ENCODE data around the gene RPL13. TPM values are rescaled to one million over a fixed set of nuclear protein-coding genes. Genes with fewer than 3 reads are reported as not detected.

The RPL13 gene
- total RNA-seq, 2 experiments from 2014 or later: 4,971 to 5,051 TPM

- no peak for ATAC-seq (ENCODE audit: poor library complexity)
- H3K4me1 ChIP-seq (ENCODE audit: insufficient read depth, low read length): no peaks in the 10 kb centered on the region
- peaks cover 79% of the 10 kb centered on the region for H3K36me3 Mint-ChIP-seq (ENCODE audit: low read depth)
- no peak for TF ChIP-seq CTCF (IDR thresholded peaks at IDR 0.05)
- CTCF ChIA-PET: no interaction called here
- H3K27me3 ChIP-seq (ENCODE audit: control insufficient read depth in 1 of 2, insufficient read depth in 2 of 2, low read length in 2 of 2): no peaks in the 10 kb centered on the region
- no peaks in the 10 kb centered on the region for H3K9me3 ChIP-seq (ENCODE audit: control insufficient read depth in 1 of 2, insufficient read depth in 1 of 2, low read length in 2 of 2)
- no peaks in the 10 kb centered on the region for H3K27me3 Mint-ChIP-seq
- H3K27ac Mint-ChIP-seq: no peak overlapping the region
- H3K4me1 Mint-ChIP-seq (ENCODE audit: low read depth): no peaks in the 10 kb centered on the region
- no peak for DNase-seq
- no peak overlapping the region for H3K27ac ChIP-seq (ENCODE audit: low read depth in 1 of 2, low read length in 2 of 2)
- no peaks in the 10 kb centered on the region for H3K9me3 Mint-ChIP-seq
- intact Hi-C loops (cut with DNase I, micrococcal nuclease): no loop called here
- POLR2A ChIA-PET: no interaction called here
- H3K4me3 Mint-ChIP-seq: no peak overlapping the region
- no peak overlapping the region for H3K4me3 ChIP-seq (ENCODE audit: low read length)
- peaks cover 78% of the 10 kb centered on the region for H3K36me3 ChIP-seq (ENCODE audit: insufficient read depth, low read length)
Observed at GRCh38 chr16:89523680-89524344, 36.7 kb upstream of the RPL13 start.

- no peak overlapping the region for H3K27ac Mint-ChIP-seq
- Histone ChIP-seq H3K27me3 (ENCODE audit: control insufficient read depth in 1 of 2, insufficient read depth in 2 of 2, low read length in 2 of 2) (no peaks in the 10 kb centered on the region), H3K9me3 (ENCODE audit: control insufficient read depth in 1 of 2, insufficient read depth in 1 of 2, low read length in 2 of 2) (no peaks in the 10 kb centered on the region), H3K4me1 (ENCODE audit: insufficient read depth, low read length) (no peaks in the 10 kb centered on the region), H3K4me3 (ENCODE audit: low read length) (no peak overlapping the region), H3K36me3 (ENCODE audit: insufficient read depth, low read length) (peaks cover 76% of the 10 kb centered on the region), H3K27ac (ENCODE audit: low read depth in 1 of 2, low read length in 2 of 2) (no peak overlapping the region)
- intact Hi-C loops (cut with DNase I, micrococcal nuclease): no loop called here
- CTCF ChIA-PET: no interaction called here
- TF ChIP-seq CTCF (IDR thresholded peaks at IDR 0.05): no peak
- H3K27me3 Mint-ChIP-seq: no peaks in the 10 kb centered on the region
- no peak overlapping the region for H3K4me3 Mint-ChIP-seq
- peaks cover 80% of the 10 kb centered on the region for H3K36me3 Mint-ChIP-seq (ENCODE audit: low read depth)
- H3K4me1 Mint-ChIP-seq (ENCODE audit: low read depth): no peaks in the 10 kb centered on the region
- DNase-seq (no peak), ATAC-seq (ENCODE audit: poor library complexity) (no peak)
- POLR2A ChIA-PET: interaction anchor here (0.5 to 1.0 kb wide), 2 partner anchors 37 to 211 kb away, joined by 3 read pairs; no protein-coding TSS in a partner anchor
- no peaks in the 10 kb centered on the region for H3K9me3 Mint-ChIP-seq
Observed at GRCh38 chr16:89525146-89525913, 35.2 kb upstream of the RPL13 start.

- H3K27me3 Mint-ChIP-seq: no peaks in the 10 kb centered on the region
- DNase-seq (no peak), ATAC-seq (ENCODE audit: poor library complexity) (no peak)
- no peaks in the 10 kb centered on the region for H3K9me3 Mint-ChIP-seq
- no peak for TF ChIP-seq CTCF (IDR thresholded peaks at IDR 0.05)
- H3K36me3 ChIP-seq (ENCODE audit: insufficient read depth, low read length): peaks cover 65% of the 10 kb centered on the region
- ChIA-PET CTCF (interaction anchor here (0.7 kb wide), 1 partner anchor 196 kb away, joined by 3 read pairs; no protein-coding TSS in a partner anchor), POLR2A (no interaction called here)
- H3K4me1 Mint-ChIP-seq (ENCODE audit: low read depth): peaks cover 8% of the 10 kb centered on the region
- no peaks in the 10 kb centered on the region for H3K9me3 ChIP-seq (ENCODE audit: control insufficient read depth in 1 of 2, insufficient read depth in 1 of 2, low read length in 2 of 2)
- no peak overlapping the region for H3K4me3 ChIP-seq (ENCODE audit: low read length)
- H3K36me3 Mint-ChIP-seq (ENCODE audit: low read depth): peaks cover 77% of the 10 kb centered on the region
- peaks cover 9% of the 10 kb centered on the region for H3K4me1 ChIP-seq (ENCODE audit: insufficient read depth, low read length)
- no peak overlapping the region for H3K4me3 Mint-ChIP-seq
- H3K27ac ChIP-seq (ENCODE audit: low read depth in 1 of 2, low read length in 2 of 2): no peak overlapping the region
- no peaks in the 10 kb centered on the region for H3K27me3 ChIP-seq (ENCODE audit: control insufficient read depth in 1 of 2, insufficient read depth in 2 of 2, low read length in 2 of 2)
- intact Hi-C loops (cut with DNase I, micrococcal nuclease): no loop called here
- H3K27ac Mint-ChIP-seq: no peak overlapping the region
Observed at GRCh38 chr16:89529097-89529496, 31.4 kb upstream of the RPL13 start.
